Breast epithelium (tissue), 3 donors: Measurements from ENCODE around the gene ABHD16A.

Experiments
- CTCF ChIP-seq, 3 donors: fragments of 450-650 bp; IDR thresholded peaks; one replicate each; pipeline ENCODE4 v1.5.1; 2016 to 2017; ENCODE audit warnings: antibody characterized with exemption in 3 of 3, mild to moderate bottlenecking in 3 of 3, moderate library complexity in 3 of 3
- POLR2A ChIP-seq: fragments of 450-650 bp; IDR thresholded peaks from one replicate; pipeline ENCODE4 v1.6.1; 2016; ENCODE audit warnings: antibody characterized with exemption, mild to moderate bottlenecking, moderate library complexity

DNA sequence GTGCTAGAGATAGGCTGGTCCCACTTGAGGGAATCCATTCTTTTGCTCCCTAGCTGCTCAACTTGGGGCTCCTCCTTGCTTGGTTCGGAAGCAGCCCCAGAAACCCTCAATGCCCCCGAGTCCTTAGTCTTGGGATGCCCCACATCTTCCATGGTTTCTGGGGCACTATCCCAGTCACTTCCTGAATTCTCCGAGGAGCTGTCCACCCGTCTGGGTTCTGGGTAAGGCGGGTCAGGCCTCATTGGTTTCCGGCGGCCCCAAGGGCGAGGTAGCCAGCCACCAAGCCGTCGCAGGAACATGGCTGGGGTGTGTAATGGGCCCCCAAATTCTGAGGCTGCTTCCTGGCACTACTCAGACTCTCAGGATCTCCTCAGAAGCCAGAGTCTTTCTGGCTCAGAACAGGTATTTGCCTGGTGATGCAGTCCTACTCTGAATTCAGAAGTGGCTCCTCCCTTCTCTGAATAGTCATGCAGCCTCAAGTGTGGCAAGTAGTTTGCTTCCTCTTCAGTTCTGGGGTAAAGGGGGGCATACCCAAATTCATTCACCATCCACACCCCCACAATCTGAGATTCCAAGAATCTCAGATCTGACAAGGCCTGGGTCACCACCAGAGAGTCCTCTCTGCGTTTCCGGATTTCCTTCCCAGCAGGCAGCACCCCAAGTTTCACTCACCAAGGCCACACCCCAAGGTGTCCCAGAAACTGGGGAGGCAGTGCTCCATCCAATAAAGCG is 43.3 kb downstream of the ABHD16A start:
- no peak for TF ChIP-seq CTCF (IDR thresholded peaks at IDR 0.05)
- TF ChIP-seq POLR2A = no peak
